Measurements from ENCODE around the gene ZBTB7C.
A peak's percentile ranks its signal among the peaks of the same experiment; 100 is the strongest.

- TF ChIP-seq CTCF (IDR thresholded peaks at IDR 0.05), result no peak
- TF ChIP-seq POLR2AphosphoS5 (IDR thresholded peaks at IDR 0.05; ENCODE audit: low read depth, low read length), result no peak
- no peak for TF ChIP-seq USF1 (IDR thresholded peaks at IDR 0.05; ENCODE audit: borderline replicate concordance, low read depth)
- TF ChIP-seq USF2 (IDR thresholded peaks at IDR 0.05; ENCODE audit: borderline replicate concordance, low read depth, low read length), result no peak
- no peak for TF ChIP-seq REST (IDR thresholded peaks at IDR 0.05; ENCODE audit: low read depth, low read length)
- no peak for TF ChIP-seq NRF1 (IDR thresholded peaks at IDR 0.05; ENCODE audit: low read depth, low read length)
- TF ChIP-seq FOSL2 (IDR thresholded peaks at IDR 0.05; ENCODE audit: borderline replicate concordance, low read depth), result peak; percentile 51; the same call in 1 of the 2 replicates
- TF ChIP-seq IRF3 (IDR thresholded peaks at IDR 0.05; ENCODE audit: low read depth, low read length), result no peak
- TF ChIP-seq TEAD4 (IDR thresholded peaks at IDR 0.05; ENCODE audit: borderline replicate concordance, insufficient read depth), result no peak
- TF ChIP-seq MAX (IDR thresholded peaks at IDR 0.05; ENCODE audit: low read depth), result no peak
These were observed 4.3 kb downstream of the ZBTB7C start for GRCh38 chr18:48404716-48405507.

Data from SK-N-SH (cell line).